Right atrium auricular region (tissue), 2 donors: ENCODE measurements around the gene NBEAL2. TPM values are rescaled to one million over a fixed set of nuclear protein-coding genes. Genes with fewer than 3 reads are reported as not detected.

Experiments
- DNase-seq: peaks from one replicate; pipeline ENCODE4 v3.0.0-alpha.2; 2019; ENCODE audit warnings: low spot score
- H3K27ac ChIP-seq, 2 donors: fragments of 200-600 bp; sonication (generic); 1 replicate in 1 of 2; 2 replicates in 1 of 2; pipeline ENCODE4 v1.5.1; 2016 to 2019
- H3K27me3 ChIP-seq, 2 donors: fragments of 200-600 bp; sonication (generic); one replicate each; pipeline versions ENCODE4 v1.5.1 to v1.6.0; 2017 to 2019
- H3K36me3 ChIP-seq: fragments of 200-600 bp; sonication (generic); one replicate; pipeline ENCODE4 v1.5.1; 2016
- H3K4me1 ChIP-seq, 2 donors: fragments of 200-600 bp; sonication (generic); one replicate each; pipeline versions ENCODE4 v1.5.1 to v1.6.0; 2017 to 2019
- H3K4me3 ChIP-seq, 2 donors: fragments of 200-600 bp; sonication (generic); 1 replicate in 1 of 2; 2 replicates in 1 of 2; pipeline ENCODE4 v1.5.1; 2017 to 2019; ENCODE audit warnings: mild to moderate bottlenecking in 1 of 2, moderate library complexity in 1 of 2
- H3K9me3 ChIP-seq, 2 donors: fragments of 200-600 bp; sonication (generic); one replicate each; pipeline ENCODE4 v1.5.1; 2019
- CTCF ChIP-seq, 2 donors: fragments of 200-600 bp; sonication (generic); IDR thresholded peaks; one replicate each; pipeline ENCODE4 v1.5.1; 2019; ENCODE audit warnings: antibody characterized with exemption in 2 of 2
- total RNA-seq, 2 donors: library from RNA; depleted of rRNA; stranded (reverse); fragments of >200 nt; gene quantifications; one replicate each; pipeline ENCODE4 v1.1.0, GENCODE V29; 2016

Gene NBEAL2
- total RNA-seq, 2 donors from 2014 or later, result 7.5 to 15.3 TPM

DNA sequence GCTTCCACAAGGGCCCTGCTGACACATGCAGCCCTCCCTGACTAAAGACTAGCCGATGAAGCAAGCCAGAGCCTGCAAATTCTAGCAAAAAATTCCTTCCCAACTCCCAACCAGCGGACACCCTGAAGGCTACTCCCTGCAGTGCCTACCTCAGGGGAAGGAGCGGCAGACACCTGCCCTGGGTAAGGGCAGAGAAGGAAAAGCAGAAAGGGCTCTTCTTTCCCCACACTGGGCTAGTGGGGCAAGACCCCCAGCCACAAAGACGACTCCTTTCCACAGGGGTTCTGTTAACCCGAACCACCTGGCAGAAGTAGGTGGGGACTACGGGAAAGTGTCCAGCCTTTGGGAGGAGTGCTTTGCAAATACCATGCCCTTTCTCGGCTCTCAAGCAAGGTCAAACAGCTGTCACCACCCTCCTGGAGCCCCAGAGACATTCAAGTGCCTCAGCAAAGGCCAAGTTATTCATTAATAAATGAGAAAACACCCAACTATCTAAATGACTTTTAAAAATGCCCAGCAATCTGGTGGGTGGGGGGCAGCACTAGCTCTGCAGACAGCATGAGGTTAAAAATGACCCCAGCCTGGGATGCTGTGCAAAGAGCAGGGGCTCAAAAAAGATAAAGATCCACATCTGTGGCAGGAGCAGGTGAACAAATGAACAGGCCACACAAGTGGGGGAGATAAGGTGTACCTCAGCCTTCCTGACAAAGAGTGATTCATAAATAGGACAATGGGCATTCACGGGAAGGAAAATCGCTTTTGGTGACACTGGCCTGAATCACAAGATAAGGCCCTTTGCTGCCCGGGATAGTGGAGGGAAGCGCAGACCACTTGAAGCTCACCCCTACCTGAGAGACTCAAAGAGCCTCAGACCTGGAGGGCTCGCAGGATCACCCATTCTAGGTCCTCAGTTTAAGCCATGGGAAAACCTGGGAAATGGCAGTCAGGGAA lies 36.0 kb upstream of the NBEAL2 start:
- peak overlapping the region; percentile 82 to 86 for H3K27ac ChIP-seq
- H3K27me3 ChIP-seq, result no peaks in the 10 kb centered on the region
- DNase-seq, result no peak
- peaks cover 0 to 92% of the 10 kb centered on the region in 2 donors for H3K4me1 ChIP-seq
- H3K9me3 ChIP-seq, result no peaks in the 10 kb centered on the region
- peaks cover 23% of the 10 kb centered on the region for H3K36me3 ChIP-seq
- no peak for TF ChIP-seq CTCF (IDR thresholded peaks at IDR 0.05)
- no peak overlapping the region for H3K4me3 ChIP-seq

DNA sequence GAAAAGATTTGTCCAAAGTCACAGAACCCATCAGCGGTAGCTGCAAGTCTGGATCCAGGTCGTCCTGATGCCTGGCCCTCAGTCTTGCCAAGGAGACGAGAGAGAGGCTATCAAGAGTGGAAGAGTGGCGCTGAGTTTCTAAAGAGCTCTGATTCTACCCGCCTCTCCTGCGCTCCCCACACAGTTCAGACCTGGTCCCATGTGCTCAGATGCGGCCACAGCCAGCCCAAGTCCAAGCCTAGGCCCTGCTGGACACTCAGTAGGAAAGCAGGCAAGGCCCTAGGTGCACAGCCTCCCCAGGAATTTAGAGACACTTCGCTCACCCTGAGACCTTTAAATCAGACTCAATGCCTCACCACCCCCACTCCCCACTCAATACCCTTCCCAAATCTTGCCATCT lies 35.3 kb upstream of the NBEAL2 start:
- TF ChIP-seq CTCF (IDR thresholded peaks at IDR 0.05), result no peak
- peak overlapping the region; percentile 82 to 86 for H3K27ac ChIP-seq
- peaks cover 0 to 93% of the 10 kb centered on the region in 2 donors for H3K4me1 ChIP-seq
- H3K4me3 ChIP-seq, result no peak overlapping the region
- no peaks in the 10 kb centered on the region for H3K9me3 ChIP-seq
- DNase-seq, result no peak
- H3K27me3 ChIP-seq, result no peaks in the 10 kb centered on the region
- peaks cover 16% of the 10 kb centered on the region for H3K36me3 ChIP-seq

DNA sequence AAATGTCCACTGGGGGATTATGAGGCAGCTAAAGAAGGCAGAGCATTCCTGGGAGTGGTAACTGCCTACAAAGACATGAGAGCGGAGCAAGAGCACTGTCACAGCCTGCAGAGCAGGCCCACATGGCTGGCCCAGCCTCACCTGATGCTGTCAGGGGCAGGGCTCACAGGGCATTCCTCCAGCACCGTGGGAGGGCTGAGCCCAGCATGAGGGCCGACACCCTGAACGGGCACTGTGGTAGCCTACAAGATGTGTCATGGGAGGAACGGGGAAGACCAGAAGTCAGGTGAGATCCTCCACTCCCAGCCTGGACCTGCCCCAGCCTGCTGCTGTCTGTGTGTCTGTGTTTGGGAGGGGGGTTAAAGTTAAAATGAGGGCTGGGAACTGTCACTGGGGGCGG lies 33.0 kb upstream of the NBEAL2 start:
- DNase-seq, result no peak
- TF ChIP-seq CTCF (IDR thresholded peaks at IDR 0.05), result no peak

DNA sequence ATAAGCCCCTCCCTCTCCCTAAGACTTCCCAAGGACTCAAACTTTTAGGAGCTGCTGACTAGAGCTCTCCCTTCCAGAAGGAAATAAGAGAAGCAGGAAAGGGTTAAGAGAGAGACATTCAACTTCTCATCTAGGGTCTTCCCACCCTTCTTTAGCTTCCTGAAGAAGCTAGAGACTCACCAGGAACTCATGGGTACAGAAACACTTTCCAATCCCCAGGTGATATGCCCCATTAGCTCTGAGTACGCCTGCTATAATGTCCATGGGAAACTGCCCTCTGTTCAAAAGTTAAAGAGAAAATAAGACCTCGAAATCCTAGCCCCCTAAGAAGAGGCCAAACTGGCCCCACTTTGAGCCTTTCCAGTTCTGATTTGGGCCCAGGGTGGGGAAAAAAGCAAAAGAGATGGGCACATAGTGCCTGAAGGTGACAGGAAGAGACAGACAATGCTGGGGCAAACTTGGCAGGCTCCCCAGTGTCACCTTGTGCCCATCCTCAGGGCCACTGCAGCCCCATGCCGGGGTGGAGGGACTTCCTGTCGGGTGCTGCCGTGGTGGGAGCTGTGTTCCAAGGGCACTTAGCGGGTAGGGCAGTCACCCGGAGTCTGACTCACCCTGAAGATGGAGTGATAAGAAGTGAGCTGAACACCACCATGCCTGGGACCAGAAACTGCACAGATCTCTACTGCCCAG lies 32.5 kb upstream of the NBEAL2 start:
- Histone ChIP-seq H3K4me1 (peaks cover 0 to 91% of the 10 kb centered on the region in 2 donors), H3K27me3 (no peaks in the 10 kb centered on the region), H3K4me3 (no peak overlapping the region), H3K9me3 (no peaks in the 10 kb centered on the region), H3K27ac (peak overlapping the region; percentile 82 to 86), H3K36me3 (no peaks in the 10 kb centered on the region)
- no peak for DNase-seq
- no peak for TF ChIP-seq CTCF (IDR thresholded peaks at IDR 0.05)

More for the DNA sequence above, 33.0 kb upstream of the NBEAL2 start:
- peak overlapping the region; percentile 82 to 86 for H3K27ac ChIP-seq
- H3K4me3 ChIP-seq, result no peak overlapping the region
- no peaks in the 10 kb centered on the region for H3K36me3 ChIP-seq
- peaks cover 0 to 96% of the 10 kb centered on the region in 2 donors for H3K4me1 ChIP-seq
- no peaks in the 10 kb centered on the region for H3K27me3 ChIP-seq
- H3K9me3 ChIP-seq, result no peaks in the 10 kb centered on the region

- Histone ChIP-seq H3K36me3 (no peaks in the 10 kb centered on the region), H3K27me3 (no peaks in the 10 kb centered on the region), H3K4me3 (no peak overlapping the region), H3K27ac (peak overlapping the region; percentile 82 to 86), H3K4me1 (peaks cover 0 to 86% of the 10 kb centered on the region in 2 donors), H3K9me3 (no peaks in the 10 kb centered on the region)
- TF ChIP-seq CTCF (IDR thresholded peaks at IDR 0.05), result no peak
- no peak for DNase-seq
Measured at GRCh38 chr3:46947546-46947901, 31.9 kb upstream of the NBEAL2 start.
